ENCODE measurements around the gene MYBPH. TPM values are rescaled to one million over a fixed set of nuclear protein-coding genes. Genes with fewer than 3 reads are reported as not detected.

MYBPH gene
- total RNA-seq, 4 donors from 2014 or later, result not detected

GRCh38 chr1:203178821-203179666 lies 3.4 kb upstream of the MYBPH start:
- TF ChIP-seq CTCF (IDR thresholded peaks at IDR 0.05; ENCODE audit: low read depth), result no peak

GRCh38 chr1:203178083-203178482 lies 2.5 kb upstream of the MYBPH start:
- no peak for TF ChIP-seq CTCF (IDR thresholded peaks at IDR 0.05; ENCODE audit: low read depth)

- no peak for TF ChIP-seq CTCF (IDR thresholded peaks at IDR 0.05; ENCODE audit: low read depth)
These were observed 1.9 kb upstream of the MYBPH start for GRCh38 chr1:203177470-203178039.

- TF ChIP-seq CTCF (IDR thresholded peaks at IDR 0.05; ENCODE audit: low read depth), result no peak
These were observed 1.4 kb upstream of the MYBPH start for GRCh38 chr1:203177036-203177405.

- no peak for TF ChIP-seq CTCF (IDR thresholded peaks at IDR 0.05; ENCODE audit: low read depth)
These were observed 828 bp upstream of the MYBPH start for GRCh38 chr1:203176273-203177035.

GRCh38 chr1:203175827-203176241 lies 208 bp upstream of the MYBPH start:
- no peak for TF ChIP-seq CTCF (IDR thresholded peaks at IDR 0.05; ENCODE audit: low read depth)

Data from subcutaneous adipose tissue (tissue), 4 donors.